Adrenal gland (tissue), 12 donors: Measurements from ENCODE around the gene FASN. TPM values are rescaled to one million over a fixed set of nuclear protein-coding genes. Genes with fewer than 3 reads are reported as not detected.

Experiments
- DNase-seq, 7 donors: peaks; one replicate each; pipeline ENCODE4 v3.0.0-alpha.2; 2019 to 2020
- H3K27ac ChIP-seq, 5 donors: fragments of 200-600 bp; sonication (generic) in 4 of 5; 1 replicate in 3 of 5; 2 replicates in 2 of 5; pipeline versions ENCODE4 v1.5.1 to v1.8.0; 2016 to 2020; ENCODE audit warnings: mild to moderate bottlenecking in 1 of 5
- H3K27me3 ChIP-seq: fragments of 200-600 bp; 2 replicates; pipeline ENCODE4 v1.8.0; 2021
- H3K36me3 ChIP-seq, 2 donors: fragments of 200-600 bp; replicated peaks in 1 of 2; 1 replicate in 1 of 2; 2 replicates in 1 of 2; pipeline versions ENCODE4 v1.5.1 to v1.8.0; 2018 to 2022
- H3K4me1 ChIP-seq, 2 donors: fragments of 200-600 bp; replicated peaks in 1 of 2; 1 replicate in 1 of 2; 2 replicates in 1 of 2; pipeline versions ENCODE4 v1.5.1 to v1.8.0; 2018 to 2021
- H3K4me3 ChIP-seq, 4 donors: fragments of 200-600 bp; sonication (generic) in 3 of 4; one replicate each; pipeline ENCODE4 v1.5.1; 2016 to 2018
- H3K9me3 ChIP-seq, 3 donors: fragments of 200-600 bp; sonication (generic) in 1 of 3; replicated peaks in 1 of 3; 1 replicate in 2 of 3; 2 replicates in 1 of 3; pipeline versions ENCODE4 v1.5.1 to v1.8.0; 2016 to 2021
- CTCF ChIP-seq, 6 experiments: fragments of 450-650 bp in 4 of 6; fragments of 200-600 bp in 2 of 6; sonication (generic) in 1 of 6; IDR thresholded peaks; 1 replicate in 5 of 6; 2 replicates in 1 of 6; pipeline versions ENCODE4 v1.5.1 to v1.8.0; 2016 to 2021; ENCODE audit warnings: antibody characterized with exemption in 6 of 6, mild to moderate bottlenecking in 2 of 6, moderate library complexity in 1 of 6
- POLR2A ChIP-seq, 2 donors: fragments of 450-650 bp; IDR thresholded peaks; one replicate each; pipeline ENCODE4 v1.6.1; 2017; ENCODE audit warnings: antibody characterized with exemption in 2 of 2, mild to moderate bottlenecking in 2 of 2, moderate library complexity in 1 of 2
- WGBS, 4 donors: extraction: QIAGEN DNeasy Blood & Tissue Kit in 2 of 4; methylation state at CpG; one replicate each; pipeline versions ENCODE4 v1.1.5 to v1.1.7; 2013 to 2017; 5-methylcytosine and 5-hydroxymethylcytosine counted together
- intact Hi-C, 2 donors: fragments of 100-400 bp; cut with DNase I; formaldehyde crosslinking; loops; one replicate each; pipeline versions ENCODE4 v1.14.1 to v1.15.0; 2022 to 2023
- polyA plus RNA-seq, 3 donors: library from polyadenylated mRNA; stranded (reverse); fragments of 200-250 nt in 2 of 3; fragments of 350-450 nt in 1 of 3; fragmentation: Illumina TruSeq in 1 of 3; extraction: RNeasy Lipid Tissue Mini Kit (QIAGEN cat#74804) in 1 of 3; gene quantifications; one replicate each; pipeline ENCODE4 v1.2.3, GENCODE V29; 2013 to 2014
- total RNA-seq, 9 donors: library from RNA; depleted of rRNA in 4 of 9; stranded (reverse); fragments of >200 nt in 4 of 9; fragments of 120-200 nt in 1 of 9; fragmentation: NEBNext Ultra II Directional in 1 of 9; extraction: Animal tissue kit (Norgen Biotek cat#: 25700) in 1 of 9; gene quantifications; one replicate each; pipeline versions ENCODE4 v1.1.0 to v1.2.4, GENCODE V29; 2013 to 2023
- donor health status: healthy with polysubstance abuse.
- donor health status: Bipolar disorder and iron deficiency.
- donor health status: DM: yes; HTN: yes; CAD: no.
- donor health status: DM: no; HTN: no; CAD: no.
- donor health status: DM: no; HTN: no; CAD: no.
- donor health status: DM: yes; HTN: yes; CAD: no.

The FASN gene
- total and polyA plus RNA-seq, 12 donors, result 18.9 to 276 (median 79.7) TPM

- DNase-seq, result no peak
- intact Hi-C loops, result no loop called here
- Histone ChIP-seq H3K4me3 (no peak overlapping the region), H3K27ac (no peak overlapping the region), H3K9me3 (no peaks in the 10 kb centered on the region), H3K36me3 (peaks cover 0 to 38% of the 10 kb centered on the region in 2 donors), H3K4me1 (peaks cover 12 to 17% of the 10 kb centered on the region in 2 donors), H3K27me3 (no peaks in the 10 kb centered on the region)
- no peak for TF ChIP-seq CTCF (IDR thresholded peaks at IDR 0.05)
- TF ChIP-seq POLR2A (IDR thresholded peaks at IDR 0.05), result no peak
- 78 to 89% (median 80%) methylated on average over 6 to 20 of the region's 20 CpGs for WGBS, 4 donors
Observed at GRCh38 chr17:82063424-82064415, 34.3 kb downstream of the FASN start.

- DNase-seq, result no peak
- intact Hi-C loops, result no loop called here
- H3K27me3 ChIP-seq, result no peaks in the 10 kb centered on the region
- H3K27ac ChIP-seq, result no peak overlapping the region
- no peaks in the 10 kb centered on the region for H3K9me3 ChIP-seq
- 72 to 92% (median 82%) methylated on average over 4 to 9 of the region's 9 CpGs for WGBS, 4 donors
- H3K36me3 ChIP-seq, result peaks cover 0 to 45% of the 10 kb centered on the region in 2 donors
- no peak for TF ChIP-seq POLR2A (IDR thresholded peaks at IDR 0.05)
- no peak for TF ChIP-seq CTCF (IDR thresholded peaks at IDR 0.05)
- peaks cover 12 to 17% of the 10 kb centered on the region in 2 donors for H3K4me1 ChIP-seq
- H3K4me3 ChIP-seq, result no peak overlapping the region
Observed at GRCh38 chr17:82062984-82063368, 35.1 kb downstream of the FASN start.

- no peaks in the 10 kb centered on the region for H3K9me3 ChIP-seq
- intact Hi-C loops, result no loop called here
- H3K27ac ChIP-seq, result no peak overlapping the region
- H3K36me3 ChIP-seq, result peaks cover 0 to 51% of the 10 kb centered on the region in 2 donors
- TF ChIP-seq POLR2A (IDR thresholded peaks at IDR 0.05), result no peak
- no peak for TF ChIP-seq CTCF (IDR thresholded peaks at IDR 0.05)
- no peaks in the 10 kb centered on the region for H3K27me3 ChIP-seq
- no peak overlapping the region for H3K4me3 ChIP-seq
- 71 to 86% (median 76%) methylated on average over 9 to 24 of the region's 24 CpGs for WGBS, 4 donors
- H3K4me1 ChIP-seq, result peaks cover 18 to 24% of the 10 kb centered on the region in 2 donors
- DNase-seq, result no peak
Observed at GRCh38 chr17:82062076-82062983, 35.7 kb downstream of the FASN start.
